Skeletal muscle cell (primary cell): ENCODE results near the gene C2orf68.
"Not testable (repeated sequence)": the region's sequence is repeated elsewhere in the genome, so short reads cannot be mapped to it uniquely, and the experiment has no call there.

Source experiments
- DNase-seq: peaks from one replicate; pipeline ENCODE4 v3.0.0-alpha.2; 2010; ENCODE audit warnings: low read depth
- H3K4me3 ChIP-seq: 2 replicates; pipeline ENCODE4 v1.5.1; 2011; ENCODE audit warnings: low read depth, mild to moderate bottlenecking, control low read depth, low read length, moderate library complexity

Gene C2orf68

GRCh38 chr2:85601771-85602475 lies 9.9 kb downstream of the C2orf68 start:
- DNase-seq: no peak
- peak overlapping the region; percentile 64 for H3K4me3 ChIP-seq

- no peak for DNase-seq
- H3K4me3 ChIP-seq: peak overlapping the region; percentile 64
These were observed 10.7 kb downstream of the C2orf68 start for GRCh38 chr2:85600951-85601770.

GRCh38 chr2:85600235-85600575 lies 11.7 kb downstream of the C2orf68 start:
- no peak for DNase-seq
- H3K4me3 ChIP-seq: no peak overlapping the region

GRCh38 chr2:85599468-85600234 lies 12.2 kb downstream of the C2orf68 start:
- H3K4me3 ChIP-seq: no peak overlapping the region
- no peak for DNase-seq

GRCh38 chr2:85598594-85599340 lies 13.1 kb downstream of the C2orf68 start:
- DNase-seq: no peak
- no peak overlapping the region for H3K4me3 ChIP-seq

GRCh38 chr2:85597241-85597640 lies 14.6 kb downstream of the C2orf68 start:
- no peak for DNase-seq
- no peak overlapping the region for H3K4me3 ChIP-seq

GRCh38 chr2:85596486-85597143 lies 15.3 kb downstream of the C2orf68 start:
- H3K4me3 ChIP-seq: peak overlapping the region; percentile 53
- no peak for DNase-seq

- peak overlapping the region; percentile 53 for H3K4me3 ChIP-seq
- DNase-seq: no peak
These were observed 15.9 kb downstream of the C2orf68 start for GRCh38 chr2:85596026-85596333.

GRCh38 chr2:85595301-85596025 lies 16.4 kb downstream of the C2orf68 start, which contains the start of gene RNF181:
TSS of gene RNF181 (plus strand) at chr2:85595745. CDS start at chr2:85595764, 19 bp downstream.
- H3K4me3 ChIP-seq: peak within 1 kb of the TSS; percentile 53
- peak; percentile 97 for DNase-seq

GRCh38 chr2:85594715-85595300 lies 17.1 kb downstream of the C2orf68 start:
- H3K4me3 ChIP-seq: peak overlapping the region; percentile 53
- DNase-seq: no peak

GRCh38 chr2:85593023-85593422 lies 18.8 kb downstream of the C2orf68 start:
- no peak for DNase-seq
- H3K4me3 ChIP-seq: no peak overlapping the region

GRCh38 chr2:85592299-85592698 lies 19.6 kb downstream of the C2orf68 start:
- not testable (repeated sequence) for H3K4me3 ChIP-seq, DNase-seq

GRCh38 chr2:85591563-85591962 lies 20.3 kb downstream of the C2orf68 start:
- no peak for DNase-seq
- no peak overlapping the region for H3K4me3 ChIP-seq

- H3K4me3 ChIP-seq: no peak overlapping the region
- no peak for DNase-seq
These were observed 20.9 kb downstream of the C2orf68 start for GRCh38 chr2:85590950-85591349.

GRCh38 chr2:85589982-85590791 lies 21.7 kb downstream of the C2orf68 start:
- no peak overlapping the region for H3K4me3 ChIP-seq
- peak; percentile 91 for DNase-seq

- DNase-seq: no peak
- H3K4me3 ChIP-seq: no peak overlapping the region
These were observed 22.7 kb downstream of the C2orf68 start for GRCh38 chr2:85589181-85589580.

- no peak for DNase-seq
- no peak overlapping the region for H3K4me3 ChIP-seq
These were observed 23.2 kb downstream of the C2orf68 start for GRCh38 chr2:85588645-85589044.
